Hepatocyte (in vitro differentiated cells): ENCODE results near the gene LYPLA2.

Source experiments
- EZH2 ChIP-seq: fragments of 200-600 bp; sonication (generic); IDR thresholded peaks from 2 replicates; pipeline ENCODE4 v1.6.1; 2016; ENCODE audit warnings: antibody characterized with exemption, mild to moderate bottlenecking, borderline replicate concordance
- EZH2phosphoT487 ChIP-seq: fragments of 200-600 bp; sonication (generic); IDR thresholded peaks from one replicate; pipeline ENCODE4 v1.6.1; 2018; ENCODE audit warnings: antibody characterized with exemption, mild to moderate bottlenecking, low read depth, moderate library complexity; ENCODE audit not compliant: unreplicated experiment, severe bottlenecking
- TF ChIP-seq, protein P1 (sequence below): fragments of 200-600 bp; sonication (generic); IDR thresholded peaks from 2 replicates; pipeline ENCODE4 v1.5.1; 2016; ENCODE audit warnings: antibody characterized with exemption, mild to moderate bottlenecking; ENCODE audit not compliant: poor library complexity

DNA sequence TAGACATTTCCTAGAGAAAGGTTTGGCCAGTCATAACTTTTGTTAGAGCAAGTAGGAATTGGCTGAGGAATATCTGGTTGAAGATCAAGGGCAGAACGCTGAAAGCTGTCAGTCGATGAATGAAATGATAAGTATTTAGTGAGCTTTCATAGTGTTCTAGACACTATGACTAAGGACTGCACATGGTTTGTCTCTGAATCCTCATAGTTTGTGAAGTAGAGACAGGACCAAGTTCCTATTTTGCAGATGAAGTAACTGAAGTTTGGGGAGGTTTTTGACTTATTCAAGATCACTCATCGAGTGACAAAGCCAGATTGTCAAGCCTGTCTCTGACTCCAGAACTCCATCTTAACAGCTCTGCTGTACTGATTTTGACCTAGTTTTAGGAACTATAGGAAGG is 42.9 kb upstream of the LYPLA2 start:
- TF ChIP-seq, protein P1, sequence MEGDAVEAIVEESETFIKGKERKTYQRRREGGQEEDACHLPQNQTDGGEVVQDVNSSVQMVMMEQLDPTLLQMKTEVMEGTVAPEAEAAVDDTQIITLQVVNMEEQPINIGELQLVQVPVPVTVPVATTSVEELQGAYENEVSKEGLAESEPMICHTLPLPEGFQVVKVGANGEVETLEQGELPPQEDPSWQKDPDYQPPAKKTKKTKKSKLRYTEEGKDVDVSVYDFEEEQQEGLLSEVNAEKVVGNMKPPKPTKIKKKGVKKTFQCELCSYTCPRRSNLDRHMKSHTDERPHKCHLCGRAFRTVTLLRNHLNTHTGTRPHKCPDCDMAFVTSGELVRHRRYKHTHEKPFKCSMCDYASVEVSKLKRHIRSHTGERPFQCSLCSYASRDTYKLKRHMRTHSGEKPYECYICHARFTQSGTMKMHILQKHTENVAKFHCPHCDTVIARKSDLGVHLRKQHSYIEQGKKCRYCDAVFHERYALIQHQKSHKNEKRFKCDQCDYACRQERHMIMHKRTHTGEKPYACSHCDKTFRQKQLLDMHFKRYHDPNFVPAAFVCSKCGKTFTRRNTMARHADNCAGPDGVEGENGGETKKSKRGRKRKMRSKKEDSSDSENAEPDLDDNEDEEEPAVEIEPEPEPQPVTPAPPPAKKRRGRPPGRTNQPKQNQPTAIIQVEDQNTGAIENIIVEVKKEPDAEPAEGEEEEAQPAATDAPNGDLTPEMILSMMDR, result no peak
- TF ChIP-seq EZH2 (no peak), EZH2phosphoT487 (no peak)
